ENCODE data around the gene ACACA. TPM values are rescaled to one million over a fixed set of nuclear protein-coding genes. Genes with fewer than 3 reads are reported as not detected.

Gene ACACA
- total and polyA plus RNA-seq, 2 donors (not counting 3 experiments of a cell fraction or from before 2014, with no cell fraction given) = 55.3 to 124 TPM

- no peak overlapping the region for H3K4me2 ChIP-seq (ENCODE audit: insufficient read depth, low read length)
- dilution Hi-C loops (cut with MboI; ENCODE audit: extremely low pct_ligation_motif_present, low sequenced_read_pairs) = no loop called here
- ChIA-PET POLR2A (no interaction called here), CTCF (interaction anchor here (2.8 kb wide), 1 partner anchor 34 kb away, joined by 12 read pairs; no protein-coding TSS in a partner anchor)
- H3K9me1 ChIP-seq (replicated peaks; ENCODE audit: control insufficient read depth, extremely low read depth, insufficient read depth, low read length) = no peaks in the 10 kb centered on the region
- no peak for FAIRE-seq
- H3K36me3 ChIP-seq (ENCODE audit: control insufficient read depth in 2 of 2, extremely low read depth in 1 of 2, insufficient read depth in 2 of 2, low read length in 2 of 2) = no peaks in the 10 kb centered on the region
- H3K79me2 ChIP-seq (ENCODE audit: control insufficient read depth, insufficient read depth, low read length) = peaks cover 76% of the 10 kb centered on the region
- no peak overlapping the region for H3K9ac ChIP-seq (replicated peaks; ENCODE audit: extremely low read depth, insufficient read depth, low read length)
- no peaks in the 10 kb centered on the region for H4K20me1 ChIP-seq (replicated peaks; ENCODE audit: control insufficient read depth, extremely low read depth, insufficient read depth, low read length)
- H2AFZ ChIP-seq (ENCODE audit: low read depth, low read length) = no peak overlapping the region
- no peaks in the 10 kb centered on the region for H3K4me1 ChIP-seq (ENCODE audit: control insufficient read depth, extremely low read depth, insufficient read depth, low read length)
- no peak overlapping the region for H3K4me3 ChIP-seq (replicated peaks in 1 of 3; ENCODE audit: insufficient read depth in 1 of 3, low read depth in 1 of 3, low read length in 3 of 3)
- no peak for TF ChIP-seq GATA2 (IDR thresholded peaks at IDR 0.05; ENCODE audit: insufficient read depth, insufficient read length, low read depth, low read length)
- no peak for TF ChIP-seq POLR2AphosphoS5 (IDR thresholded peaks at IDR 0.05; ENCODE audit: insufficient read depth, low read depth, low read length)
- TF ChIP-seq, protein P1, sequence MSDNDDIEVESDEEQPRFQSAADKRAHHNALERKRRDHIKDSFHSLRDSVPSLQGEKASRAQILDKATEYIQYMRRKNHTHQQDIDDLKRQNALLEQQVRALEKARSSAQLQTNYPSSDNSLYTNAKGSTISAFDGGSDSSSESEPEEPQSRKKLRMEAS (IDR thresholded peaks at IDR 0.05; ENCODE audit: insufficient read depth, insufficient read length) = no peak
- TF ChIP-seq, protein P2, sequence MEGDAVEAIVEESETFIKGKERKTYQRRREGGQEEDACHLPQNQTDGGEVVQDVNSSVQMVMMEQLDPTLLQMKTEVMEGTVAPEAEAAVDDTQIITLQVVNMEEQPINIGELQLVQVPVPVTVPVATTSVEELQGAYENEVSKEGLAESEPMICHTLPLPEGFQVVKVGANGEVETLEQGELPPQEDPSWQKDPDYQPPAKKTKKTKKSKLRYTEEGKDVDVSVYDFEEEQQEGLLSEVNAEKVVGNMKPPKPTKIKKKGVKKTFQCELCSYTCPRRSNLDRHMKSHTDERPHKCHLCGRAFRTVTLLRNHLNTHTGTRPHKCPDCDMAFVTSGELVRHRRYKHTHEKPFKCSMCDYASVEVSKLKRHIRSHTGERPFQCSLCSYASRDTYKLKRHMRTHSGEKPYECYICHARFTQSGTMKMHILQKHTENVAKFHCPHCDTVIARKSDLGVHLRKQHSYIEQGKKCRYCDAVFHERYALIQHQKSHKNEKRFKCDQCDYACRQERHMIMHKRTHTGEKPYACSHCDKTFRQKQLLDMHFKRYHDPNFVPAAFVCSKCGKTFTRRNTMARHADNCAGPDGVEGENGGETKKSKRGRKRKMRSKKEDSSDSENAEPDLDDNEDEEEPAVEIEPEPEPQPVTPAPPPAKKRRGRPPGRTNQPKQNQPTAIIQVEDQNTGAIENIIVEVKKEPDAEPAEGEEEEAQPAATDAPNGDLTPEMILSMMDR (IDR thresholded peaks at IDR 0.05; ENCODE audit: extremely low read depth in 1 of 2, insufficient read depth in 1 of 2, low read depth in 1 of 2, low read length in 2 of 2) = no peak
- TF ChIP-seq EZH2 (IDR thresholded peaks at IDR 0.05; ENCODE audit: borderline replicate concordance, low read depth, low read length, severe bottlenecking) = no peak
- no peak for TF ChIP-seq JUN (IDR thresholded peaks at IDR 0.05; ENCODE audit: borderline replicate concordance, insufficient read depth, insufficient read length, low read depth)
- no peak for TF ChIP-seq MYC (IDR thresholded peaks at IDR 0.05; ENCODE audit: low read depth, low read length)
- no peak for TF ChIP-seq POLR2A (IDR thresholded peaks at IDR 0.05; ENCODE audit: low read depth, low read length)
- TF ChIP-seq FOS (IDR thresholded peaks at IDR 0.05; ENCODE audit: borderline replicate concordance, insufficient read depth, low read length) = no peak
- H3K9me3 ChIP-seq (replicated peaks; ENCODE audit: control insufficient read depth, insufficient read depth, low read length) = no peaks in the 10 kb centered on the region
- intact Hi-C loops (cut with micrococcal nuclease) = no loop called here
- no peaks in the 10 kb centered on the region for H3K27me3 ChIP-seq (ENCODE audit: control insufficient read depth in 2 of 2, insufficient read depth in 2 of 2, low read length in 2 of 2)
- H3K27ac ChIP-seq (ENCODE audit: insufficient read depth, low read depth, low read length) = no peak overlapping the region
- DNase-seq (ENCODE audit: low read depth, low spot score) = peak; percentile 17
- no TSS peak for BruUV-seq (replicated peaks)
These were observed 67.3 kb downstream of the ACACA start for GRCh38 chr17:37339321-37339720.

Measured in endothelial cell of umbilical vein (primary cell).